Stomach smooth muscle (tissue), 2 donors: ENCODE data around the gene LENEP.
"Not testable (repeated sequence)": the region's sequence is repeated elsewhere in the genome, so short reads cannot be mapped to it uniquely, and the experiment has no call there.

Experiments
- H3K27ac ChIP-seq: one replicate; pipeline ENCODE4 v1.7.0; 2013; ENCODE audit warnings: mild to moderate bottlenecking, low read length, inconsistent platforms
- H3K27me3 ChIP-seq, 2 donors: one replicate each; pipeline ENCODE4 v1.7.0; 2013; ENCODE audit warnings: low read length in 2 of 2; ENCODE audit not compliant: insufficient read depth in 2 of 2, control insufficient read depth in 1 of 2
- H3K36me3 ChIP-seq, 2 donors: one replicate each; pipeline ENCODE4 v1.7.0; 2013; ENCODE audit warnings: low read length in 2 of 2; ENCODE audit not compliant: control insufficient read depth in 2 of 2, insufficient read depth in 2 of 2
- H3K4me1 ChIP-seq: one replicate; pipeline ENCODE4 v1.7.0; 2013; ENCODE audit warnings: low read length; ENCODE audit not compliant: control insufficient read depth, insufficient read depth
- H3K4me3 ChIP-seq, 2 donors: one replicate each; pipeline ENCODE4 v1.7.0; 2013; ENCODE audit warnings: low read length in 2 of 2
- H3K9ac ChIP-seq, 2 donors: one replicate each; pipeline ENCODE4 v1.7.0; 2013; ENCODE audit warnings: low read length in 2 of 2, mild to moderate bottlenecking in 1 of 2
- H3K9me3 ChIP-seq, 2 donors: one replicate each; pipeline ENCODE4 v1.7.0; 2013; ENCODE audit warnings: low read length in 2 of 2; ENCODE audit not compliant: control insufficient read depth in 2 of 2
- donor health status: healthy.
- donor health status: Pancreatic carcinoma.

Gene LENEP

DNA sequence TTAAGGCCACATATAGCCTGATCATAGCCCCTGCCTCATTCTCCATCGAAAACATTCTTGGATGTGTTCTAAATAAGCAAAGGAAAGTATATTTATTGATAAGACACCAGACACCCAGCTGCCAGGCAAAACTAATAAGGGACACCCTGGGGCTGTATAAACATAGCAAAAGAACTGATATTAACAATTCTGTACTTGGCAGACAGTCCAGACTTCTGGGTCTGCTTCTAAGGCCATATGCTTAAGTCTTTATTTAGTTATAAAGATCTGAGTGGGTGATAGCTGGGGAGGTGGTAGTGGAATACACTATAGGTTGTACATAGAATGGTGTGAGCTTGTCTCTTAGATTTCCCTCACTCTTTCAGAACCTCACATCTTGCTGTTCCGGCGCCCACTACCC is 15.0 kb upstream of the LENEP start:
- H3K4me3 ChIP-seq: no peak overlapping the region
- H3K9ac ChIP-seq: no peak overlapping the region
- no peaks in the 10 kb centered on the region for H3K9me3 ChIP-seq
- H3K27me3 ChIP-seq: no peaks in the 10 kb centered on the region
- H3K4me1 ChIP-seq: peaks cover 20% of the 10 kb centered on the region
- peaks cover 4 to 7% of the 10 kb centered on the region in 2 donors for H3K36me3 ChIP-seq
- H3K27ac ChIP-seq: no peak overlapping the region

DNA sequence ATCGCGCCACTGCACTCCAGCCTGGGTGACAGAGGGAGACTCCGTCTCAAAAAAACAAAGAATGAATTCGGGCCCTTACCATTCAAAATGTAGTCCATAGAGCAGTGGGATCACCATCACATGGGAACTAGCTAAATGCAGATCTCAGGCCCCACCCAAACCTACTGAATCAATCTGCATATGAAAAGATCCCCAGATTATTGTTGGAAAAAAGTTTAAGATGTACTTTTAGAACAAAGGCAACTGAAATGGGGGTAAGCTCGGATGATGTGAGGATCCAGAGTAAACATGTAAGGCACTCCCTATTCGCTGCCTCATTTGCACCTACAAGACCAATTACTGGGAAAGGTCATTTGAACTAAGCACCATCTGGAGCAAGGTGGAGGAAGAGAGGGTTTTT is 11.0 kb upstream of the LENEP start:
- peak overlapping the region; percentile 83 to 94 for H3K4me3 ChIP-seq
- peaks cover 5 to 7% of the 10 kb centered on the region in 2 donors for H3K36me3 ChIP-seq
- peak overlapping the region; percentile 44 to 55 for H3K9ac ChIP-seq
- no peaks in the 10 kb centered on the region for H3K27me3 ChIP-seq
- H3K4me1 ChIP-seq: peaks cover 17% of the 10 kb centered on the region
- peak overlapping the region; percentile 1 for H3K27ac ChIP-seq
- H3K9me3 ChIP-seq: no peaks in the 10 kb centered on the region

DNA sequence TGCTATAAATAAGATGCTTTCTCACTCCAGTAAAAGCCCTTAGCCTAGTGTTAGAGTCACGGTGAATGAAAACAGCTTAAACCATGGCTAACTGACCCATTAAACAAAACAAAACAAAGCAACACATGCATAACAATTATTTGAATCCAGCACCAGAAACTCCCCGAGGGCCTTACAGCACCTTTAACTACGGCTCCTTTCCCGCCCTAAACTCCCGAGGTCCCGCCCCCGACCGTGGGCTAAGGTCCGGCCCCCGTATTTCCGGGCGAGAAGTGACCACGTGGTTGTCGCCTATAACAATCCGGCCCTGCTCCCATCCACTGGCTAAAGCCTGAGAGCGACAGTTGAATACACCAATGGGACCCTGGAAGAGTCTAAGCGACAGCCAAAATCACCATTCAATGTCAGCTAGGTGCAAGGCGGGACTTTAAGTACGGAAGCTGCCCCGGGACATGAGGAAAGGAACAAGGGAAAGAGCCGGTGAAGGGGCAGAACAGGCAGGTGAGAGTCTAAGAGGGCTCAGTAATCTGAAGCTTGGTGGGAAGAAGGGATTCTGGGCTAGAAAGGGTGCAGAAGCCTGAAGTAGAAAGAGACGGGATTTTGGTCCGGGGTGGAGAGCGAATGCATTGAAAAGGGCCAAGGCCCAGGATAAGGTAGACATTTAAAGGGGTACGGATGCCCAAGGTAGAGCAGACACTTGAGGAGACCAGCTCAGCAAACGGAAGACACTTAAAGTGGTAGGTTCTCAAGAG is 10.3 kb upstream of the LENEP start, which contains the start of gene FLAD1:
TSS of gene FLAD1 (plus strand) at position 448 of the 752 bp plus-strand sequence. CDS start 351 bp downstream, outside the sequence.
- H3K9ac ChIP-seq: peak within 1 kb of the TSS; percentile 84 to 95
- H3K27ac ChIP-seq: peak within 1 kb of the TSS; percentile 74
- H3K27me3 ChIP-seq: no peaks in the 10 kb centered on the region

DNA sequence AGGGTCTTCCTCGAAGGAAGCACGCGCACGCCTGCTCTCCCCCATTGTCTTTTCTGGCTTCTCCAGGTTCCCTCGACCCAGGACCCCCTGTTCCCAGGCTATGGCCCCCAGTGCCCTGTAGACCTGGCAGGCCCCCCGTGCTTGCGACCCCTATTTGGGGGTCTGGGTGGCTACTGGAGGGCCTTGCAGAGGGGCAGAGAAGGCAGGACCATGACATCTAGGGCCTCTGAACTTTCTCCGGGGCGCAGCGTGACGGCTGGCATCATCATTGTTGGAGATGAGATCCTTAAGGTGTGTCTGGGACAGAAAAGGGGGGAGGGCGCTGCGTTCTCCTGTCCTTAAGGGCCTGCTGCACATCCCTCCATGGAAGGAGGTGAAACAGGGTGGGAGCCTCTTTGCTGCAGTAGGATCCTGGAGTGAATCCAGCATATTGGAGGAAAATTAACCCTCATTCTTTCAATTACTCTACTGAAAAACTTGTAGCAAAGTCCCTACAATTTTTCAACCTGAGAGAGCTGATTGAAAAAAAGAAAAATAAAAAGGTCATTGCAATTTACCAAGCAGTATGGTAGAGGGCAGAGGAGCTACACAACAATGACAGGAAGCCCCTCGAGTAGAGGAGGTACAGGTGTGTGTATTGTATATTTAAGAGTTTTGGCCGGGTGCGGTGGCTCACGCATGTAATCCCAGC is 9.5 kb upstream of the LENEP start:
- H3K4me3 ChIP-seq: peak overlapping the region; percentile 73 to 94
- peaks cover 12 to 18% of the 10 kb centered on the region in 2 donors for H3K36me3 ChIP-seq
- H3K4me1 ChIP-seq: peaks cover 18% of the 10 kb centered on the region
- no peaks in the 10 kb centered on the region for H3K27me3 ChIP-seq
- peak overlapping the region; percentile 74 for H3K27ac ChIP-seq
- no peaks in the 10 kb centered on the region for H3K9me3 ChIP-seq
- peak overlapping the region; percentile 84 to 95 for H3K9ac ChIP-seq

More for the DNA sequence above, 10.3 kb upstream of the LENEP start, which contains the start of gene FLAD1:
- peaks cover 17% of the 10 kb centered on the region for H3K4me1 ChIP-seq
- peaks cover 10 to 11% of the 10 kb centered on the region in 2 donors for H3K36me3 ChIP-seq
- H3K4me3 ChIP-seq: peak within 1 kb of the TSS; percentile 83 to 94
- H3K9me3 ChIP-seq: no peaks in the 10 kb centered on the region

- Histone ChIP-seq H3K36me3 (peaks cover 23 to 29% of the 10 kb centered on the region in 2 donors), H3K4me1 (peaks cover 20% of the 10 kb centered on the region)
- H3K9me3 ChIP-seq, H3K9ac ChIP-seq, H3K4me3 ChIP-seq, H3K27ac ChIP-seq, H3K27me3 ChIP-seq: not testable (repeated sequence)
These were observed 6.7 kb upstream of the LENEP start for GRCh38 chr1:154986736-154987135.

DNA sequence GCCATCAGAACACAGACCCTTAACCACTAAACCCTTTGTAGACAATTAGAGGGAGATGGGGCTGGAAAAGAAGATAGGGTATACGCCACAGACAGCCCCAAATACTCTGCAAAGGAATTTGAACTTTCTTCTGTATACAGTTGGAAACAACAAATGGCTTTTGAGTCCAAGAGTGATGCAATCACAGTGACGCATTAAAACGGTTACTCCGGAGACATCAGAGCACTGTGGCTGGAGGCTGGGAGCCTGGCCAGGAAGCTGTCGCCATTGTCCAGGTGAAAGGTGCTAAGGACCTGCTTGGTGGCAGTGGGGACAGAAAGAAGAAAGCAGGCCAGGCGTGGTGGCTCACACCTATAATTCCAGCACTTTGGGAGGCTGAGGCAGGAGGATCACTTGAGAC is 6.1 kb upstream of the LENEP start:
- Histone ChIP-seq H3K27ac (no peak overlapping the region), H3K9me3 (no peaks in the 10 kb centered on the region), H3K4me1 (peaks cover 20% of the 10 kb centered on the region), H3K27me3 (no peaks in the 10 kb centered on the region), H3K9ac (no peak overlapping the region), H3K36me3 (peaks cover 23 to 29% of the 10 kb centered on the region in 2 donors), H3K4me3 (no peak overlapping the region)

- Histone ChIP-seq H3K4me1 (peaks cover 14% of the 10 kb centered on the region), H3K9ac (no peak overlapping the region), H3K27ac (no peak overlapping the region), H3K27me3 (no peaks in the 10 kb centered on the region), H3K36me3 (peaks cover 26 to 34% of the 10 kb centered on the region in 2 donors), H3K4me3 (no peak overlapping the region), H3K9me3 (no peaks in the 10 kb centered on the region)
These were observed 5.1 kb upstream of the LENEP start for GRCh38 chr1:154988058-154988954.

GRCh38 chr1:154989195-154989860 is 4.1 kb upstream of the LENEP start:
- Histone ChIP-seq H3K9me3 (no peaks in the 10 kb centered on the region), H3K4me3 (no peak overlapping the region), H3K4me1 (peaks cover 6% of the 10 kb centered on the region), H3K27ac (no peak overlapping the region), H3K27me3 (no peaks in the 10 kb centered on the region), H3K9ac (peak overlapping the region in 1 of 2 donors; percentile 51), H3K36me3 (peaks cover 26 to 34% of the 10 kb centered on the region in 2 donors)

- Histone ChIP-seq H3K9me3 (no peaks in the 10 kb centered on the region), H3K36me3 (peaks cover 26 to 34% of the 10 kb centered on the region in 2 donors), H3K27ac (no peak overlapping the region), H3K9ac (no peak overlapping the region), H3K27me3 (no peaks in the 10 kb centered on the region), H3K4me3 (no peak overlapping the region), H3K4me1 (peaks cover 3% of the 10 kb centered on the region)
These were observed 3.1 kb upstream of the LENEP start for GRCh38 chr1:154990276-154990675.
